GM10266 (cell line): Measurements from ENCODE around the gene MRI1.

Source experiments
- DNase-seq: peaks from one replicate; pipeline ENCODE4 v3.0.0; 2012; ENCODE audit errors: extremely low spot score
- TF ChIP-seq, protein P1 (sequence below): IDR thresholded peaks from 2 replicates; pipeline ENCODE4 v1.5.1; 2012; ENCODE audit warnings: mild to moderate bottlenecking, low read depth; ENCODE audit not compliant: control insufficient read depth, insufficient read depth; ENCODE audit errors: missing control alignments

MRI1 gene

GRCh38 chr19:13804830-13805683, 40.7 kb downstream of the MRI1 start:
- TF ChIP-seq, protein P1, sequence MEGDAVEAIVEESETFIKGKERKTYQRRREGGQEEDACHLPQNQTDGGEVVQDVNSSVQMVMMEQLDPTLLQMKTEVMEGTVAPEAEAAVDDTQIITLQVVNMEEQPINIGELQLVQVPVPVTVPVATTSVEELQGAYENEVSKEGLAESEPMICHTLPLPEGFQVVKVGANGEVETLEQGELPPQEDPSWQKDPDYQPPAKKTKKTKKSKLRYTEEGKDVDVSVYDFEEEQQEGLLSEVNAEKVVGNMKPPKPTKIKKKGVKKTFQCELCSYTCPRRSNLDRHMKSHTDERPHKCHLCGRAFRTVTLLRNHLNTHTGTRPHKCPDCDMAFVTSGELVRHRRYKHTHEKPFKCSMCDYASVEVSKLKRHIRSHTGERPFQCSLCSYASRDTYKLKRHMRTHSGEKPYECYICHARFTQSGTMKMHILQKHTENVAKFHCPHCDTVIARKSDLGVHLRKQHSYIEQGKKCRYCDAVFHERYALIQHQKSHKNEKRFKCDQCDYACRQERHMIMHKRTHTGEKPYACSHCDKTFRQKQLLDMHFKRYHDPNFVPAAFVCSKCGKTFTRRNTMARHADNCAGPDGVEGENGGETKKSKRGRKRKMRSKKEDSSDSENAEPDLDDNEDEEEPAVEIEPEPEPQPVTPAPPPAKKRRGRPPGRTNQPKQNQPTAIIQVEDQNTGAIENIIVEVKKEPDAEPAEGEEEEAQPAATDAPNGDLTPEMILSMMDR: peak; percentile 12
- DNase-seq: no peak

GRCh38 chr19:13806728-13807127, 42.4 kb downstream of the MRI1 start:
- TF ChIP-seq, protein P1: no peak
- no peak for DNase-seq

DNA sequence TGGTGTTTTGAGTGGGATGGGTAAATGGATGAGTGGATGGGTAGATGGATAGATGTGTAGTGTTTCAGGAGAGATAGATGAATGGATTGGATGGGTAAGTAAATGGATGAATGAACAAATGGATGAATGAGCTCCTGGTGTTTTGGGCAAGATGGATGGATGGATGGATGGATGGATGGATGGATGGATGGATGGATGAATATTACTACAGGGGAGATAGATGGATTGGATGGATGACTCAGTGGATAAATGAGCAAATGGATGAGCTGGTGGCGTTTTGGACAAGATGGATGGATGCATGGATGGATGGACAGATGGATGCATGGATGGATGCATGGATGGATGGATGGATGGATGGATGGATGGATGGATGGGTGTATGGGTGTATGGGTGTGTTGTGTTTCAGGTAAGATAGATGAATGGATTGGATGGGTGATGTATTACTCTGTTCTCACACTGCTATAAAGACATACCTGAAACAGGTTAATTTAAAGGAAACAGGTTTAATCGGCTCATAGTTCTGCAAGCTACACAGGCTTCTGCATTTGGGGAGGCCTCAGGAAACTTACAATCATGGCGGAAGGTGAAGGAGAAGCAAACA, 43.2 kb downstream of the MRI1 start:
- no peak for DNase-seq
- TF ChIP-seq, protein P1: no peak

DNA sequence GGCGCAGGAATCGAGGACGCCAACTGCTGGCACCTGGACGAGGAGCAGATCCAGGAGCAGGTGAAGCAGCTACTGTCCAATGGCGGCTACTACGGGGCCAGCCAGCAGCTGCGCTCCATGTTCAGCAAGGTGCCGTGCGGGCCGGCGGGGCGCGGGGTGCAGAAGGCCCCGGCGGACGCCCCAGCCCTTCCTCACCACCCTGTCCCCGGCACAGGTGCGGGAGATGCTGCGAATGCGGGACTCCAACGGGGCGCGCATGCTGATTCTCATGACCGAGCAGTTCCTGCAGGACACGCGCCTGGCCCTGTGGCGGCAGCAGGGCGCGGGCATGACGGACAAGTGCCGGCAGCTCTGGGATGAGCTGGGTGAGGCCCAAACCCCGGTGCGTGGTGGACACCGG, 44.5 kb downstream of the MRI1 start:
- no peak for DNase-seq
- TF ChIP-seq, protein P1: no peak

DNA sequence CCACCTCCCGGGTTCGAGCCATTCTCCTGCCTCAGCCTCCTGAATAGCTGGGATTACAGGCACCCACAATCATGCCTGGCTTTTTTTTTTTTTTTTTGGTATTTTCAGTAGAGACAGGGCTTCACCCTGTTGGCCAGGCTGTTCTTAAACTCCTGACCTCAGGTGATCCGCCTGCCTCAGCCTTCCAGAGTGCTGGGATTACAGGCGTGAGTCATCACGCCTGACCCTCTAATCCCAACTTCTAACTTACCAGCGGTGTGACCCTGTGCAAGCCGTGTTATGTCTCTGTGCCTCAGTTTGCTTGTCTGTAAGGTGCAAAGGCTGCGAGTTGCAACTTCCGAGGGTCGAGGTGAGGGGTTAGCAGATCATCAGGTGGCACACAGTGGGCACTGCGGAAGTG, 48.2 kb downstream of the MRI1 start:
- no peak for DNase-seq
- TF ChIP-seq, protein P1: no peak

GRCh38 chr19:13813147-13813546, 48.8 kb downstream of the MRI1 start:
- TF ChIP-seq, protein P1: no peak
- no peak for DNase-seq

DNA sequence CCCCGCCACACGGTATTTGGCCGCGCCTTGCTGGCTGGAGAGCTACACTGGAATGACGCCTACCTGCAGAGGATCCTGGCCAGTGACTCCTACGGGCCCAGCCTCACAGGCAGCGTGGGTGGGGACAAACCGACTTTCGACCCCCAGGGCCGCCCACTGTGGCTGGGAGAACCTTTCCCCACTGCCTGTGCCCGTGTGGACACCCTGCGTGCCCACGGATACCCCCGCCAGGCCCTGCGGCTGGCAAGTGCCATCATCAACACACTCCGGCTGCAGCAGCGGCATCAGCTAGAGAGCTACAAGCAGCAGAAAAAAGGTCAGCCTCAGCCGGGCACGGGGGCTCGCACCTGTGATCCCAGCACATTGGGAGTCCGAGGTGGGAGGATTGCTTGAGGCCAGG, 50.2 kb downstream of the MRI1 start:
- TF ChIP-seq, protein P1: no peak
- DNase-seq: no peak
